ENCODE data around the gene ZSCAN18.

GRCh38 chr19:58040751-58041525, 57.1 kb downstream of the ZSCAN18 start:
- TF ChIP-seq CTCF (conservative IDR thresholded peaks at IDR 0.05 in 1 of 2, IDR thresholded peaks at IDR 0.05 in 1 of 2; ENCODE audit: extremely low read depth in 1 of 2, insufficient read depth in 1 of 2, low read depth in 1 of 2, low read length in 2 of 2): no peak
- no peak for TF ChIP-seq EZH2 (IDR thresholded peaks at IDR 0.05; ENCODE audit: borderline replicate concordance, low read length)

Measured in mammary epithelial cell (primary cell).